AG08396 (cell line): ENCODE results near the gene SLC36A1.
A peak's percentile ranks its signal among the peaks of the same experiment; 100 is the strongest.
"Not testable (repeated sequence)": the region's sequence is repeated elsewhere in the genome, so short reads cannot be mapped to it uniquely, and the experiment has no call there.

Source experiments
- DNase-seq: peaks from one replicate; pipeline ENCODE4 v3.0.0; 2012; ENCODE audit warnings: low spot score, mixed read lengths

SLC36A1 gene

GRCh38 chr5:151483647-151484046, 36.2 kb downstream of the SLC36A1 start:
- DNase-seq, result no peak

DNA sequence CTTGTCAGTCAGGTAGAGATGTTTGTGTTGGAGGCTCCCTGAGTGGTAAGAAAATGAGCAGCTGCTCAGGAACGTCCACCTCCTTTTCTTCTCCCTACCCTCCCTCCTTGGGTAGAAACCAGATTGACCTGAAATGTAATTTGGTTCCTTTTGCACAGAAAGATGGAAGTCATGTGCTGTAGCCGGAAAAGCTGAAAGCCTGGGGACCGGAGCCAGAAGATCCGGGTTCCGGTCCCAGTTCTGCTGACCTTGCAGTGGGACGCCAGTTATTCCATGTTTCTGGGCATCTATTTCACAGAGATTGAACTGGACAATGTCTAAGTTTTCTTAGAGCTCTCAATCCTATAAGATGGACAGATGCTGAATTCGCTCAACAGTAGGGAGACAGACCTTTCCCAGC, 40.1 kb downstream of the SLC36A1 start:
- no peak for DNase-seq

- DNase-seq, result no peak
Measured at GRCh38 chr5:151490627-151491026, 43.2 kb downstream of the SLC36A1 start.

GRCh38 chr5:151491062-151491461, 43.7 kb downstream of the SLC36A1 start:
- no peak for DNase-seq

DNA sequence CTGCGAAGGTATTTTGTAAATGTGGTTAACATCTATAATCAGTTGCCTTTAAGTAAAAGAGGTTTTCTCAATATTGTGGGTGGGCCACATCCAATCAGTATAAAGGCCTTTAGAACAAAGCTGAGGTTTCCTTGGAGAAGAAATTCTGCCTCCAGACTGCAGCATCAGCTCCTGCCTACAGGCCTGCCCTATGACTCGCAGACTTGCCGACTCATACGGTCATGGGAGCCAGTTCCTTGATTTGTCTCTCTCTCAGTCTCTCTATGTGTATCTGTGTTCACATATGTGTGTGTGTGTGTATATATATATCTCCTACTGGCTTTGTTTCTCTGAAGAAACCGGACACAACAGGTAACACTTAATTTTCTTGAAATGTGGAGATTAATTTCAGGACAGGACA, 45.3 kb downstream of the SLC36A1 start:
- peak; percentile 31 for DNase-seq

DNA sequence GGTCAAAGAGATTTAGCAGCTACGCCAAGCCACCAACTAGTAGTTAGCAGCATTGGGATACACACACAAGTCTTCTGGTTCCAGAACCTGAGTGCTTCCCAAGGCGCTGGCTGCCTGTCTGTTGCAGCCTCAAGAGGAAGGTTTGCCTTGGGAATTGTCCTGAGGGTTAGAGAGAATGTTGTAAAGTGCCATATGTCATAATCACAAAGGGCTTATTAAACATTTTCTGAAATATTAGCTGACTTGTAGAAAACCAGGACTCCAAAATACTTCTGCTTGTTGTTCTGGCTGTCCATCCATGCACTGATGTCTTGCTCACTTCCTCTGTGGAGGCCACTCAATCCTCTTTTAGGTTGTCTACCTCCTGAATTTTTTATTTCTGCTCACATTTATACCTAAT, 46.3 kb downstream of the SLC36A1 start:
- no peak for DNase-seq

GRCh38 chr5:151495320-151495719, 47.9 kb downstream of the SLC36A1 start:
- peak; percentile 30 for DNase-seq

DNA sequence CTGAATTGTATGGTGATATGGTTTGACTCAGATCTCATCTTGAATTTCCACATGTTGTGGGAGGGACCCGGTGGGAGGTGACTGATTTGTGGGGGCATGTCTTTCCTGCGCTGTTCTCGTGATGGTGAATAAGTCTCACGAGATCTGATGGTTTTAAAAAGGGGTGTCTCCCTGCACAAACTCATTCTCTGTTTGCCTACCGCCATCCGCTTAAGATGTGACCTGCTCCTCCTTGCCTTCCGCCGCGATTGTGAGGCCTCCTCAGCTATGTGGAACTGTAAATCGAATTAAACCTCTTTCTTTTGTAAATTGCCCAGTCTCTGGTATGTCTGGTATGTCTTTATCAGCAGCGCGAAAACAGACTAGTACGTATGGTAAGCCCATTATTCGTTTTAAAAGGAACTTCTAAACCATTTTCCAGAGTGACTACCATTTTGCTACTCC, 48.7 kb downstream of the SLC36A1 start:
- DNase-seq, result no peak

GRCh38 chr5:151497391-151498002, 50.1 kb downstream of the SLC36A1 start:
- DNase-seq, result no peak

GRCh38 chr5:151498395-151499155, 51.2 kb downstream of the SLC36A1 start:
- DNase-seq, result no peak

DNA sequence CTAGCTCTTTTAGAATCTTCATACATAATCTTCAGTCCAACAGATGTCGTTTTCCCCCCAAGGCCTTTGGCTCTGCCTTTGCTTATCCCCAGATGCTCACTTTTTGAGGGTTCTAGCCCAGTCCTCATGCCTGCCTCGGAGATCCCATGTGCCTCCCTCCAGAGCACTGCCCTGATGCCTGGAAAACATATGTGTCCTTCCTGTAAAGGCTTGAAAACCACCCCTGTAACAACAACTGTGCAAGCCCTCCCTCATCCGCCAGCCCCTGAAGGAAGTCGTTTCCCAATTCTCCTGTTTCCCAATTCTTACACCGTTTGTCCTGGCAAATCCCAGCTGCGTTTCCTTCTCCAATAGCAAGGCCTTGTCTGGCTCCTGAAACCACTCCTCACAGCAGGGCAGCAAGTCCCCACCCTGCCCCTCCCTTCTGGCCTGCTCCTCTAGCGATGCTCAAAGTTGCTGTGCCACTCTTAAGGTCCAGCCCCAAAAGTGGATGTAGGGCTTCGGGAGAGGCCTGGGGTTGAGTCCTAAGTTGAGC, 52.2 kb downstream of the SLC36A1 start:
- DNase-seq, result no peak

DNA sequence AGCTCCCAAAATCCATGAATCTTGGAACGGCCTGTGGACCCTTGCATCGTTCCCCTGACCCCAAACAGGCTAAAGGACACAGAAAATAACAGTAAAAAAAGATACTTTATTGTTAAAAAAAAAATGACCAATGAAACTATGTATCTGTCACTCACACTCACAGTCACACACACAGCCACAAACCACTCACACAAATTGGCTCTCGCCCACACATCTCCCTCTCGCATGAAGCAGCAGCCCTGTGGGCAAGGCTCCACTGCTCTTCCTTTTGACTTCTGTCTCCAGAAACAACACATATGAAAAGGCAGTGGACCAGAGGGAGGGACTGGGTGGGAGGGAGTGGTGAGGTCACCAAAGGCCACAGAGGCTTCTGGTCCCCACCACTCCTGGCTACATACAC, 56.6 kb downstream of the SLC36A1 start:
- DNase-seq, result no peak

GRCh38 chr5:151508308-151508707, 60.9 kb downstream of the SLC36A1 start:
- DNase-seq, result not testable (repeated sequence)

DNA sequence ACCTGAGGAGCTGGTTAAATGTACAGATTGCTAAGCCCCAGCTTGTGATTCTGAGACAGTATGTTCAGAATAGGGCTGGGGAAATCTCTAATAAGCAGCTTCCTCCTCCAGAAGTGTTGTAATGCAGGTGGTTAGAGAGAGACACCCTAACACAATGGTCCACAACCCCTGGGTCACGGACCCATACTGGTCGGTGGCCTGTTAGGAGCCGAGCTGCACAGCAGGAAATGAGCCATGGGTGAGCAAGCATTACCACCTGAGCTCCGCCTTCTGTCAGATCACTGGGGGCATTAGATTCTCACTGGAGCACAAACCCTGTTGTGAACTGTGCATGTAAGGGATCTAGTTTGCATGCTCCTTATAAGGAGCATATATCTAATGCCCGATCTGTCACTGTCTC, 61.8 kb downstream of the SLC36A1 start:
- no peak for DNase-seq

GRCh38 chr5:151509836-151510235, 62.4 kb downstream of the SLC36A1 start:
- no peak for DNase-seq

DNA sequence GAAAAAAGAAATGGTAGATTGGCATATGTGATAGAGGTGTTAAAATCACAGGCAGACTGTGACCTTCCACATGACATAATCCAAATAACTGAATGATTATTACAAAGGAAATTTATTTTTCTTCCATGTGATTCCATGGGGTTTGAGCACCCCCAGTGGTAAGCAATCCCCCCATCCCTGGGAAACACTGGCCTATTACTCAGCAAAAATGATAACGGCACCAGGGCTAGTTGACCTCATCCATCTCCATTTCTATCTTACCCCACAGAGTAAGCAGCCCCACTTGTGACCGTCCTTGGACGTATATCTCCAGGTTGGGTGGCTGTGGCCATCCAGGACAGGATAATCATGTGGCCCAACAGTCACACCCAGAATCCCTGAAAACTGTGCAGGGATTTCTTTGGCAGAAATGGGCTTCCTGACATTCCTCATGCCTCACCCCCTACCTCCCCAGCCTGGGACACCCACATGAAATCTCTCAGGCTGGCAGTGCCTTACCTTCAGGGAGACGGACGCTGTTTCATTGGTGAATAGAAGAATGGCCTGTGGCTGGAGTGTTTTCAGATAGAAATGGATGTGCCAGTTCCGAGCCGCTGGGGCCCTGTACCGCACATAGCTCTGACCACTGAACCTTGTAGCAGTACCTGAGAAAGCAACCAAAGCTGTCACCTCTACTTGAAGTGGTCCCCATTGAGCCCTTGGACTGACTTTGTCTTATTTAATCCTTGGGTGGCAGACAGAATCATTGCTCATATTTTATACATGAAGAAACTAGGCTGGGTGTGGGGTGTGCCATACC, 69.9 kb downstream of the SLC36A1 start:
- no peak for DNase-seq

DNA sequence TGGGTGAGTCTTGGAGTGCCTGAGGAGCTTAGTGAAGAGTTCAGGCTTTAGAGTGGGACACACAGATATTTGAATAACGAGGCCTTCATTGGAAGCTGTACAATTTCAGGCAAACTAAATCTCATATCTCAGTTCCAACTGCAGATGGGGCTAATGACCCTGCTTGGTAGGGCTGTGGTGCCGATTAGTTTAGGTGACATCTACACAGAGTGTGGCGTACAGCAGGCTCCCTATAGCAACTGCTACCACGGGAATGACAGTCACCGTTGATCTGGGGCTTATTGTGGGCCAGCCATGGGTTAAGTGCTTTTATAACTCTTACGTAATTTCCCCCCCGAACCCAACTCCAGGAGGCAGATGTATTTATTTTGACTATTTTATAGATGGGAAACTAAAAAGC, 72.9 kb downstream of the SLC36A1 start:
- DNase-seq, result no peak

GRCh38 chr5:151522226-151522625, 74.8 kb downstream of the SLC36A1 start:
- DNase-seq, result no peak

GRCh38 chr5:151523335-151523734, 75.9 kb downstream of the SLC36A1 start:
- peak; percentile 78 for DNase-seq

DNA sequence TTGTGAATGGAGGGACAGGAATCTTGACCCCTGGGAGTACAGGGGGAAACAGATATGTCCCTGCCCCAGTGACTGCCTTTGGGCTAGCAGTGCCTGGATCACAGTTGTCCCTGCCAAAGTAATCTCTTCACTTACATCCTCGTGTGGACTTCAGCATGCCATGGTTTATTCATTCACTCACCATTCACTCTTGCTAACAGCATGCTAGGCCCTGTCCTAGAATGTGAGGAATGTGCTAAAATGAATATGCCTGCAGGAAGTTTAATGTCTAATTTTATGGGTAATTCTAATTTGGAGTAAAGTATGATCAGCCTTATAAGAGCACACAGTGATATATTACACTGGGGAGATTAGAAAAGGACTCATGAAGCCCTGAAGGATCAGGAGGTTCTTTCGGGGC, 80.8 kb downstream of the SLC36A1 start:
- DNase-seq, result no peak

DNA sequence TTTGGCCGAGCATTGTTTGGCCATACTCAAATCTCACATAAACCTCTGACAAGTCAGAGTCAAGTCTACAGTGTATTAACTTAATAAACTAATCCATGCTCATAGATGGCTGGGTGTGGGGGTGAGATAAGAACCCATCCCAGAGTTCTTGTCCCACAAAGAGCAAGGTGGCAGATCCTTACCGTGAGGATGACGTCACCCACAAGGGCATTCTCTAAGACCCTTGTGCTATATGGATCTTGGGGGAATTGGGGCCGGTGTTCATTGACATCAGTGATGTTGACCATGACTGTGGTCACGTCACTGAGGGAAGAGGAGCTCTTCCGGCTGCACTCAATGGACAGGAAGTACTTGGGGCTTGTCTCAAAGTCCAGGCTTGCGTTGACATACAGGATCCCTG, 81.6 kb downstream of the SLC36A1 start:
- DNase-seq, result no peak

- no peak for DNase-seq
Measured at GRCh38 chr5:151531581-151531980, 84.2 kb downstream of the SLC36A1 start.

- no peak for DNase-seq
Measured at GRCh38 chr5:151532416-151532815, 85.0 kb downstream of the SLC36A1 start.
